OCI-LY3 (cell line): Measurements from ENCODE around the gene ATP6V1G2.
A peak's percentile ranks its signal among the peaks of the same experiment; 100 is the strongest.

ENCODE experiments used
- H2AFZ ChIP-seq: fragments of 200-600, 300-600 bp; shearing (Covaris generic); 2 replicates; pipeline ENCODE4 v1.6.0; 2014; ENCODE audit warnings: antibody characterized with exemption, low read depth, low read length
- H3K27ac ChIP-seq: fragments of 200-600, 300-600 bp; sonication (generic); 2 replicates; pipeline ENCODE4 v1.5.1; 2014; ENCODE audit warnings: mild to moderate bottlenecking, low read length, moderate library complexity, mixed read lengths
- H3K27me3 ChIP-seq: fragments of 200-600, 300-600 bp; sonication (generic); 2 replicates; pipeline ENCODE4 v1.6.1; 2014; ENCODE audit warnings: low read depth, low read length, mixed read lengths
- H3K36me3 ChIP-seq: fragments of 200-600, 300-600 bp; sonication (generic); replicated peaks from 2 replicates; pipeline ENCODE3; 2014; ENCODE audit warnings: low read depth, low read length, mixed read lengths
- H3K4me1 ChIP-seq: fragments of 300-600, 200-600 bp; sonication (generic); 2 replicates; pipeline ENCODE4 v1.6.1; 2014; ENCODE audit warnings: low read length, mixed read lengths
- H3K4me2 ChIP-seq: fragments of 200-600, 300-600 bp; sonication (generic); 2 replicates; pipeline ENCODE4 v1.6.1; 2014; ENCODE audit warnings: low read length, mixed read lengths
- H3K4me3 ChIP-seq: fragments of 300-600, 200-600 bp; sonication (generic); 2 replicates; pipeline ENCODE4 v1.5.1; 2014; ENCODE audit warnings: antibody characterized with exemption, mild to moderate bottlenecking, low read length, moderate library complexity
- H3K79me2 ChIP-seq: fragments of 300-600, 200-600 bp; shearing (Covaris generic); 2 replicates; pipeline ENCODE4 v1.6.1; 2014; ENCODE audit warnings: mild to moderate bottlenecking, low read length, mixed read lengths
- H3K9ac ChIP-seq: fragments of 300-600, 200-600 bp; shearing (Covaris generic); 2 replicates; pipeline ENCODE4 v1.6.0; 2014; ENCODE audit warnings: mild to moderate bottlenecking, low read length, moderate library complexity
- H3K9me3 ChIP-seq: fragments of 200-600, 300-600 bp; shearing (Covaris generic); 2 replicates; pipeline ENCODE4 v1.6.1; 2014; ENCODE audit warnings: low read length, mixed read lengths; ENCODE audit not compliant: insufficient read depth
- H4K20me1 ChIP-seq: fragments of 200-600, 300-600 bp; sonication (generic); 2 replicates; pipeline ENCODE4 v1.6.1; 2016; ENCODE audit warnings: low read length, mixed read lengths; ENCODE audit not compliant: insufficient read depth
- EZH2phosphoT487 ChIP-seq: fragments of 200-600 bp; shearing (Covaris generic); IDR thresholded peaks from 2 replicates; pipeline ENCODE4 v1.6.1; 2018; ENCODE audit warnings: antibody characterized with exemption, mixed run types, low read depth
- TF ChIP-seq, protein P1 (sequence below): fragments of 200-600, 300-600 bp; sonication (generic); IDR thresholded peaks from 2 replicates; pipeline ENCODE4 v1.5.1; 2014; ENCODE audit warnings: antibody characterized with exemption, low read length, low read depth

ATP6V1G2 gene

DNA sequence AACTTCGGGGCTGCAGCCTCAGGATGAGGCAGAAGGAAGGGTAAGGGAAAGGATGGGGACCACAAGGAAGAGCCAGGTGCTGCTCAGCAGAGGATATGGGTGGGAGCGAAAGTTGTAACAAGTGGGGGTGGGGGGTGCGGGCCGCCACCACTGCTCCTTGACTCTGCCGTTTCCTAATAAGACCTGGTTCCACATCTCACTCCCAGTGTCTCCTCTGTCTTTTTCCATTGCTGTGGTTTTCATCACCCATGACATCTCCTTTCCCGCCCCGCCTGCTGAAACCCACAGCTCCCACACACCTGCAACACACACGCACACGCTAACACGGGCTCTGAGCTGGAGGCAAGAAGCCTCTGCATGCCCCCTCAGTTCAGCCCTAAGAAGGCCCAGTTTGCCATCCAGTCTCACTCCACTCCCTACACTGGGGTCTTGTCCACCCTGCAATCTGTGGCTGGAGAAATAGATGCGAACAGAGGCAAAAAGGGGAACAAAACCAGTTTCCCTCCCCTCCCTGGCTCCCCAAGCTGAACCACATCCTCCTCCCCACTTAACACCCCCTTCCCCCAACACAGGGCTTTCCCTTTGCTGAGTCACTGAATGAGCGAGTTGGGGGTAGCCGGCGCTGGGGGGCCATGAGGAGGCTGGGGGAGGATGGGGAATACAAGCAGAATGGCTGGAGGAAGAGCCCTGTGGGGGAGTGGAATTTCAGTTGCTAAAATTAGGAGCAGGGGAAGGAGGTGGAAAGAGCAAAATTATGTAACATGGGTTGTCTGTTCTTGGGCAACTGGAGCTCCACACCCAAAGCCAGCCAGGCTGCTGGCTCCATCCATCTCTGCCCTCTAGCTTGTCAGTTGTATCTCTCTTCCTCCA, 12.5 kb upstream of the ATP6V1G2 start:
- H3K9ac ChIP-seq, result peak overlapping the region; percentile 95
- H2AFZ ChIP-seq, result no peak overlapping the region
- peak overlapping the region; percentile 97 for H3K4me2 ChIP-seq
- H3K36me3 ChIP-seq, result peaks cover 8% of the 10 kb centered on the region
- TF ChIP-seq, protein P1, sequence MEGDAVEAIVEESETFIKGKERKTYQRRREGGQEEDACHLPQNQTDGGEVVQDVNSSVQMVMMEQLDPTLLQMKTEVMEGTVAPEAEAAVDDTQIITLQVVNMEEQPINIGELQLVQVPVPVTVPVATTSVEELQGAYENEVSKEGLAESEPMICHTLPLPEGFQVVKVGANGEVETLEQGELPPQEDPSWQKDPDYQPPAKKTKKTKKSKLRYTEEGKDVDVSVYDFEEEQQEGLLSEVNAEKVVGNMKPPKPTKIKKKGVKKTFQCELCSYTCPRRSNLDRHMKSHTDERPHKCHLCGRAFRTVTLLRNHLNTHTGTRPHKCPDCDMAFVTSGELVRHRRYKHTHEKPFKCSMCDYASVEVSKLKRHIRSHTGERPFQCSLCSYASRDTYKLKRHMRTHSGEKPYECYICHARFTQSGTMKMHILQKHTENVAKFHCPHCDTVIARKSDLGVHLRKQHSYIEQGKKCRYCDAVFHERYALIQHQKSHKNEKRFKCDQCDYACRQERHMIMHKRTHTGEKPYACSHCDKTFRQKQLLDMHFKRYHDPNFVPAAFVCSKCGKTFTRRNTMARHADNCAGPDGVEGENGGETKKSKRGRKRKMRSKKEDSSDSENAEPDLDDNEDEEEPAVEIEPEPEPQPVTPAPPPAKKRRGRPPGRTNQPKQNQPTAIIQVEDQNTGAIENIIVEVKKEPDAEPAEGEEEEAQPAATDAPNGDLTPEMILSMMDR, result no peak
- TF ChIP-seq EZH2phosphoT487, result no peak
- no peaks in the 10 kb centered on the region for H3K9me3 ChIP-seq
- peaks cover 93% of the 10 kb centered on the region for H3K4me1 ChIP-seq
- H3K4me3 ChIP-seq, result peak overlapping the region; percentile 74
- no peaks in the 10 kb centered on the region for H4K20me1 ChIP-seq
- no peaks in the 10 kb centered on the region for H3K27me3 ChIP-seq
- H3K79me2 ChIP-seq, result peaks cover 48% of the 10 kb centered on the region
- H3K27ac ChIP-seq, result peak overlapping the region; percentile 100

DNA sequence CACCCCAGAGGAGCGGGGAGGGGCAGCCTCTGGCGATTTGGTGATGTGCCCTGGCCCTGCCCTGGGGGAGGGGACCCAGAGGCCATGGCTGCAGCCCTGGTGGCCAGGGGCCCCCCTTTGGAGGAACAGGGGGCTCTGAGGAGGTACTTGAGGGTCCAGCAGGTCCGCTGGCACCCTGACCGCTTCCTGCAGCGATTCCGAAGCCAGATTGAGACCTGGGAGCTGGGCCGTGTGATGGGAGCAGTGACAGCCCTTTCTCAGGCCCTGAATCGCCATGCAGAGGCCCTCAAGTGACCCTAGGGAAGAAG, 11.9 kb upstream of the ATP6V1G2 start:
- Histone ChIP-seq H3K27me3 (no peaks in the 10 kb centered on the region), H3K9ac (peak overlapping the region; percentile 95), H4K20me1 (no peaks in the 10 kb centered on the region), H3K9me3 (no peaks in the 10 kb centered on the region), H3K4me3 (peak overlapping the region; percentile 74), H3K4me2 (peak overlapping the region; percentile 97), H3K79me2 (peaks cover 48% of the 10 kb centered on the region), H2AFZ (no peak overlapping the region), H3K4me1 (peaks cover 87% of the 10 kb centered on the region), H3K27ac (peak overlapping the region; percentile 100), H3K36me3 (peaks cover 10% of the 10 kb centered on the region)
- TF ChIP-seq EZH2phosphoT487, result no peak
- TF ChIP-seq, protein P1, result no peak

DNA sequence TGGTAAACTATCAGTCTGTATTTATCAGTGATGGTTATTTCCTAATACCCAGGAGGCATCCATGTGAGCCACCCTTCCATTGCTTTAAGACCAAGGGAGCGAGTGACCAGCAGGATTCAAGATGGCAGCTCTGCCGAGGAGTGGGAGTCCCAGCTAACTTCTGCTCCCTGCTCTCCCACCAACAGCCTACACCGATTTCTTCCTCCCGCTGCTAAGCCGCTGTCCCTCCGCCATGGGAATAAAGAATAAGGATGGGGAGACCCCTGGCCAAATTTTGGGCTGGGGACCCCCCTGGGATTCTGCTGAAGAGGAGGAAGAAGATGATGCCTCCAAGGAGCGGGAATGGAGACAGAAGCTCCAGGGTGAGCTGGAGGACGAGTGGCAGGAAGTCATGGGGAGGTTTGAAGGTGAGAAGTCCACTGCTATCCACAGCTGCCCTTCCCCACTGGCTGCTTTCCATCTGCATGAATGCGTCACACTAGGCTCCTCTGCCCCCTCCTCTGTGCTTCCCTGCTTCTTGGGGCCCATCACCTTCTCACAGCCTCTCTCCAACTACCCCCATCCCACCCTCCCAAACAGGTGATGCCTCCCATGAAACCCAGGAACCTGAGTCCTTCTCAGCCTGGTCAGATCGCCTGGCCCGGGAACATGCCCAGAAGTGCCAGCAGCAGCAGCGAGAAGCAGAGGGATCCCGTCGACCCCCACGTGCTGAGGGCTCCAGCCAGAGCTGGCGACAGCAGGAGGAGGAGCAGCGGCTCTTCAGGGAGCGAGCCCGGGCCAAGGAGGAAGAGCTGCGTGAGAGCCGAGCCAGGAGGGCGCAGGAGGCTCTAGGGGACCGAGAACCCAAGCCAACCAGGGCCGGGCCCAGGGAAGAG, 11.3 kb upstream of the ATP6V1G2 start:
- Histone ChIP-seq H3K9me3 (no peaks in the 10 kb centered on the region), H3K4me1 (peaks cover 81% of the 10 kb centered on the region), H3K27me3 (no peaks in the 10 kb centered on the region), H3K9ac (peak overlapping the region; percentile 95; the same call in 1 of the 2 replicates), H2AFZ (no peak overlapping the region), H3K4me3 (peak overlapping the region; percentile 74), H3K4me2 (peak overlapping the region; percentile 97), H3K27ac (peak overlapping the region; percentile 100), H3K36me3 (peaks cover 11% of the 10 kb centered on the region), H4K20me1 (no peaks in the 10 kb centered on the region), H3K79me2 (peaks cover 48% of the 10 kb centered on the region)
- no peak for TF ChIP-seq EZH2phosphoT487
- TF ChIP-seq, protein P1, result no peak

DNA sequence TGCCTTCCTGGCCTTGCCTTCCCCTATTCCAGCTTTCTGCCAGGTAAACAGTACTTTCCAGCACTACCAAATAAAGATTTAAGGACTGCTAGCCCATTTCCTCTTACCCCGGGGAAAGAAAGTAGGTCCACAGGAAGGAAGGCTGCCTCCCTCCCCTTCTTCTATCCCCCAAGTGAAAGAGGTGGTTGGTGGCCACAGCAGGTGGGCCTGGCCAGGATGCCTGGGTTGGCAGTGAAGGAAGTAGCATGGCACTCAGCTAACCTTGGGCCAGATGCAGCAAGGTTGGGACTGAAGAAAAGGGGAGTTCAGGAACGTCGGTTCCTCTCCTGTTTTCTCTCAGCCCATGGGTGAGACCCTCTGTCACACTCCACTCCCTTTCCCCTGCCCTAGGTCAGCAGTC, 9.9 kb upstream of the ATP6V1G2 start:
- H3K36me3 ChIP-seq, result peaks cover 5% of the 10 kb centered on the region

More for the DNA sequence above, 9.9 kb upstream of the ATP6V1G2 start:
- Histone ChIP-seq H3K9ac (peak overlapping the region; percentile 43; the same call in 1 of the 2 replicates), H3K9me3 (no peaks in the 10 kb centered on the region), H3K27ac (peak overlapping the region; percentile 100), H3K79me2 (peaks cover 38% of the 10 kb centered on the region), H3K4me1 (peaks cover 71% of the 10 kb centered on the region), H3K27me3 (no peaks in the 10 kb centered on the region), H3K4me3 (peak overlapping the region; percentile 47), H2AFZ (no peak overlapping the region), H3K4me2 (peak overlapping the region; percentile 46), H4K20me1 (no peaks in the 10 kb centered on the region)
- TF ChIP-seq, protein P1, result no peak
- no peak for TF ChIP-seq EZH2phosphoT487
